OCI-LY1 (cell line): Measurements from ENCODE around the gene ELAC2.

Experiments
- H2AFZ ChIP-seq: fragments of 200-600 bp; sonication (generic), shearing (Covaris generic); 2 replicates; pipeline ENCODE4 v1.6.0; 2014; ENCODE audit warnings: antibody characterized with exemption, mild to moderate bottlenecking, low read length
- H3F3A ChIP-seq: fragments of 200-600 bp; sonication (generic), shearing (Covaris generic); 2 replicates; pipeline ENCODE4 v1.6.0; 2014; ENCODE audit warnings: mild to moderate bottlenecking, antibody characterized with exemption, low read length, moderate library complexity; ENCODE audit not compliant: insufficient read depth
- H3K27ac ChIP-seq: fragments of 200-600 bp; sonication (generic); 2 replicates; pipeline ENCODE4 v1.5.1; 2014; ENCODE audit warnings: low read length, mixed run types, mild to moderate bottlenecking, low read depth; ENCODE audit not compliant: poor library complexity, severe bottlenecking
- H3K27me3 ChIP-seq: fragments of 200-600 bp; sonication (generic); 2 replicates; pipeline ENCODE4 v1.6.0; 2014; ENCODE audit warnings: antibody characterized with exemption, mild to moderate bottlenecking, low read length, moderate library complexity; ENCODE audit not compliant: insufficient read depth
- H3K36me3 ChIP-seq: fragments of 200-600 bp; sonication (generic); 2 replicates; pipeline ENCODE4 v1.6.1; 2014; ENCODE audit warnings: mild to moderate bottlenecking, antibody characterized with exemption, low read length, moderate library complexity, mixed read lengths; ENCODE audit not compliant: insufficient read depth
- H3K4me1 ChIP-seq: fragments of 200-600 bp; sonication (generic); 2 replicates; pipeline ENCODE4 v1.5.1; 2014; ENCODE audit warnings: mild to moderate bottlenecking, low read length, moderate library complexity; ENCODE audit not compliant: insufficient read depth, severe bottlenecking
- H3K4me2 ChIP-seq: fragments of 200-600 bp; sonication (generic), shearing (Covaris generic); 2 replicates; pipeline ENCODE4 v1.6.1; 2014; ENCODE audit warnings: low read length
- H3K4me3 ChIP-seq: fragments of 200-600 bp; sonication (generic); 2 replicates; pipeline ENCODE4 v1.5.1; 2014; ENCODE audit warnings: low read length, low read depth, mild to moderate bottlenecking, mixed read lengths; ENCODE audit not compliant: poor library complexity, severe bottlenecking
- H3K79me2 ChIP-seq: fragments of 200-600 bp; shearing (Covaris generic); 2 replicates; pipeline ENCODE4 v1.6.1; 2016; ENCODE audit warnings: mixed run types, low read length, mixed read lengths; ENCODE audit not compliant: insufficient read depth
- H3K9ac ChIP-seq: fragments of 200-600 bp; sonication (generic), shearing (Covaris generic); 2 replicates; pipeline ENCODE4 v1.6.1; 2014; ENCODE audit warnings: mild to moderate bottlenecking, low read length, mixed read lengths
- H3K9me2 ChIP-seq: fragments of 200-600 bp; sonication (generic), shearing (Covaris generic); 2 replicates; pipeline ENCODE4 v1.6.1; 2014; ENCODE audit warnings: low read depth, mild to moderate bottlenecking, low read length, mixed read lengths
- H3K9me3 ChIP-seq: fragments of 200-600 bp; shearing (Covaris generic); 2 replicates; pipeline ENCODE4 v1.6.1; 2014; ENCODE audit warnings: low read length, mixed read lengths
- H4K20me1 ChIP-seq: fragments of 200-600 bp; sonication (generic), shearing (Covaris generic); 2 replicates; pipeline ENCODE4 v1.6.0; 2016; ENCODE audit warnings: mild to moderate bottlenecking, low read length; ENCODE audit not compliant: insufficient read depth
- CTCF ChIP-seq: fragments of 200-600 bp; sonication (generic), shearing (Covaris generic); IDR thresholded peaks from 2 replicates; pipeline ENCODE4 v1.5.1; 2017; ENCODE audit warnings: mild to moderate bottlenecking, antibody characterized with exemption, low read length, moderate library complexity, mixed read lengths
- EZH2 ChIP-seq: fragments of 200-600 bp; sonication (generic), shearing (Covaris generic); IDR thresholded peaks from 2 replicates; pipeline ENCODE4 v1.8.0; 2017; ENCODE audit warnings: borderline replicate concordance, mixed run types, mild to moderate bottlenecking, antibody characterized with exemption, low read length, moderate library complexity, mixed read lengths

Gene ELAC2

GRCh38 chr17:13054666-13055065, 36.8 kb upstream of the ELAC2 start:
- no peak for TF ChIP-seq EZH2
- no peak for TF ChIP-seq CTCF
- H3K4me3 ChIP-seq, result no peak overlapping the region
- no peak overlapping the region for H3K4me2 ChIP-seq
- H3K9ac ChIP-seq, result no peak overlapping the region
- H3K27me3 ChIP-seq, result no peaks in the 10 kb centered on the region
- no peaks in the 10 kb centered on the region for H3K9me3 ChIP-seq
- H3K36me3 ChIP-seq, result no peaks in the 10 kb centered on the region
- no peak overlapping the region for H2AFZ ChIP-seq
- H3K79me2 ChIP-seq, result no peaks in the 10 kb centered on the region
- H3K4me1 ChIP-seq, result no peaks in the 10 kb centered on the region
- no peaks in the 10 kb centered on the region for H3F3A ChIP-seq
- H3K27ac ChIP-seq, result no peak overlapping the region
- H3K9me2 ChIP-seq, result no peaks in the 10 kb centered on the region
- H4K20me1 ChIP-seq, result no peaks in the 10 kb centered on the region

- H3K9me3 ChIP-seq, result no peaks in the 10 kb centered on the region
- no peak overlapping the region for H3K9ac ChIP-seq
- H3K9me2 ChIP-seq, result no peaks in the 10 kb centered on the region
- no peak overlapping the region for H3K27ac ChIP-seq
- H3K4me3 ChIP-seq, result no peak overlapping the region
- no peaks in the 10 kb centered on the region for H3K27me3 ChIP-seq
- H3K4me2 ChIP-seq, result no peak overlapping the region
- H2AFZ ChIP-seq, result no peak overlapping the region
- no peaks in the 10 kb centered on the region for H3K4me1 ChIP-seq
- H3F3A ChIP-seq, result no peaks in the 10 kb centered on the region
- no peaks in the 10 kb centered on the region for H4K20me1 ChIP-seq
- H3K36me3 ChIP-seq, result no peaks in the 10 kb centered on the region
- no peaks in the 10 kb centered on the region for H3K79me2 ChIP-seq
- TF ChIP-seq EZH2 (no peak), CTCF (no peak)
Measured at GRCh38 chr17:13051915-13052314, 34.1 kb upstream of the ELAC2 start.

- Histone ChIP-seq H3K36me3 (no peaks in the 10 kb centered on the region), H3K27me3 (no peaks in the 10 kb centered on the region), H3K9me3 (no peaks in the 10 kb centered on the region), H4K20me1 (no peaks in the 10 kb centered on the region), H3K79me2 (no peaks in the 10 kb centered on the region), H3F3A (no peaks in the 10 kb centered on the region), H2AFZ (no peak overlapping the region), H3K4me1 (no peaks in the 10 kb centered on the region), H3K27ac (no peak overlapping the region), H3K4me2 (no peak overlapping the region), H3K4me3 (no peak overlapping the region), H3K9me2 (no peaks in the 10 kb centered on the region), H3K9ac (no peak overlapping the region)
- TF ChIP-seq CTCF (no peak), EZH2 (no peak)
Measured at GRCh38 chr17:13047011-13047606, 29.3 kb upstream of the ELAC2 start.
